ENCODE results near the gene SORBS2. TPM values are rescaled to one million over a fixed set of nuclear protein-coding genes. Genes with fewer than 3 reads are reported as not detected.

The SORBS2 gene
- total and polyA plus RNA-seq, 2 donors (not counting 3 experiments of a cell fraction or from before 2014, with no cell fraction given), result 69.8 to 82.5 TPM

GRCh38 chr4:185805979-185806378 is 6.0 kb downstream of the SORBS2 start:
- FAIRE-seq, result no peak
- H2AFZ ChIP-seq (ENCODE audit: low read depth, low read length), result no peak overlapping the region
- no peak for TF ChIP-seq CTCF (IDR thresholded peaks at IDR 0.05; ENCODE audit: extremely low read depth in 1 of 2, insufficient read depth in 1 of 2, low read depth in 1 of 2, low read length in 2 of 2)
- no peak for TF ChIP-seq MAX (IDR thresholded peaks at IDR 0.05; ENCODE audit: insufficient read depth, insufficient read length)
- TF ChIP-seq POLR2A (IDR thresholded peaks at IDR 0.05; ENCODE audit: low read depth, low read length), result no peak
- TF ChIP-seq MYC (IDR thresholded peaks at IDR 0.05; ENCODE audit: low read depth, low read length), result no peak
- TF ChIP-seq JUN (IDR thresholded peaks at IDR 0.05; ENCODE audit: borderline replicate concordance, insufficient read depth, insufficient read length, low read depth), result no peak
- TF ChIP-seq GATA2 (IDR thresholded peaks at IDR 0.05; ENCODE audit: insufficient read depth, insufficient read length, low read depth, low read length), result no peak
- no peak for TF ChIP-seq EZH2 (IDR thresholded peaks at IDR 0.05; ENCODE audit: borderline replicate concordance, low read depth, low read length, severe bottlenecking)
- TF ChIP-seq POLR2AphosphoS5 (IDR thresholded peaks at IDR 0.05; ENCODE audit: insufficient read depth, low read depth, low read length), result no peak
- TF ChIP-seq FOS (IDR thresholded peaks at IDR 0.05; ENCODE audit: borderline replicate concordance, insufficient read depth, low read length), result no peak

More at GRCh38 chr4:185805979-185806378, 6.0 kb downstream of the SORBS2 start:
- Histone ChIP-seq H4K20me1 (replicated peaks; ENCODE audit: control insufficient read depth, extremely low read depth, insufficient read depth, low read length) (no peaks in the 10 kb centered on the region), H3K9me1 (replicated peaks; ENCODE audit: control insufficient read depth, extremely low read depth, insufficient read depth, low read length) (no peaks in the 10 kb centered on the region), H3K9ac (replicated peaks; ENCODE audit: extremely low read depth, insufficient read depth, low read length) (no peak overlapping the region), H3K4me1 (ENCODE audit: control insufficient read depth, extremely low read depth, insufficient read depth, low read length) (peaks cover 4% of the 10 kb centered on the region), H3K4me3 (replicated peaks in 1 of 3; ENCODE audit: insufficient read depth in 1 of 3, low read depth in 1 of 3, low read length in 3 of 3) (no peak overlapping the region), H3K27ac (ENCODE audit: insufficient read depth, low read depth, low read length) (no peak overlapping the region), H3K79me2 (ENCODE audit: control insufficient read depth, insufficient read depth, low read length) (no peaks in the 10 kb centered on the region), H3K36me3 (ENCODE audit: control insufficient read depth in 2 of 2, extremely low read depth in 1 of 2, insufficient read depth in 2 of 2, low read length in 2 of 2) (no peaks in the 10 kb centered on the region), H3K27me3 (ENCODE audit: control insufficient read depth in 2 of 2, insufficient read depth in 2 of 2, low read length in 2 of 2) (no peaks in the 10 kb centered on the region), H3K9me3 (replicated peaks; ENCODE audit: control insufficient read depth, insufficient read depth, low read length) (no peaks in the 10 kb centered on the region), H3K4me2 (ENCODE audit: insufficient read depth, low read length) (no peak overlapping the region)
- ChIA-PET POLR2A (no interaction called here), CTCF (no interaction called here)
- dilution Hi-C loops (cut with MboI; ENCODE audit: extremely low pct_ligation_motif_present, low sequenced_read_pairs), result no loop called here
- DNase-seq (ENCODE audit: low read depth, low spot score), result no peak
- intact Hi-C loops (cut with micrococcal nuclease), result no loop called here
- BruUV-seq (replicated peaks), result no TSS peak

Measured in endothelial cell of umbilical vein (primary cell).